ENCODE measurements around the gene TAS2R4. TPM values are rescaled to one million over a fixed set of nuclear protein-coding genes. Genes with fewer than 3 reads are reported as not detected.
"Not testable (repeated sequence)": the region's sequence is repeated elsewhere in the genome, so short reads cannot be mapped to it uniquely, and the experiment has no call there.

The TAS2R4 gene
- total and polyA plus RNA-seq, 8 donors: 0.31 to 0.94 (median 0.75) TPM

- no peaks in the 10 kb centered on the region for H3K4me1 ChIP-seq
- 72 to 80% methylated on average over 2 of the region's 2 CpGs for WGBS, 2 donors
- intact Hi-C loops (cut with DNase I): no loop called here
These were observed 16.1 kb downstream of the TAS2R4 start for GRCh38 chr7:141792526-141792925.

GRCh38 chr7:141820067-141820466 lies 43.6 kb downstream of the TAS2R4 start:
- Histone ChIP-seq H3K36me3 (no peaks in the 10 kb centered on the region), H3K27ac (no peak overlapping the region), H3K9me3 (peaks cover 0 to 9% (median 0%) of the 10 kb centered on the region in 4 donors), H3K4me1 (no peaks in the 10 kb centered on the region), H3K27me3 (no peaks in the 10 kb centered on the region), H3K4me3 (no peak overlapping the region)
- FAIRE-seq: no peak
- TF ChIP-seq CTCF (IDR thresholded peaks at IDR 0.05): no peak
- intact Hi-C loops (cut with DNase I): no loop called here
- no peak for ATAC-seq
- no peak for DNase-seq
- 82 to 89% methylated on average over 1 of the region's 1 CpG for WGBS, 2 donors

More at GRCh38 chr7:141792526-141792925, 16.1 kb downstream of the TAS2R4 start:
- DNase-seq (no peak), ATAC-seq (peak in 1 of 4 donors; percentile 22), FAIRE-seq (no peak)
- TF ChIP-seq CTCF (IDR thresholded peaks at IDR 0.05): no peak
- H3K4me3 ChIP-seq: no peak overlapping the region
- H3K27ac ChIP-seq: no peak overlapping the region
- H3K27me3 ChIP-seq: no peaks in the 10 kb centered on the region
- H3K9me3 ChIP-seq: no peaks in the 10 kb centered on the region
- H3K36me3 ChIP-seq: no peaks in the 10 kb centered on the region

GRCh38 chr7:141822432-141822831 lies 46.0 kb downstream of the TAS2R4 start:
- ATAC-seq; H3K4me1 ChIP-seq; intact Hi-C loops (cut with DNase I); H3K4me3 ChIP-seq; H3K9me3 ChIP-seq; FAIRE-seq; H3K27me3 ChIP-seq; DNase-seq; H3K27ac ChIP-seq; H3K36me3 ChIP-seq: not testable (repeated sequence)

Other genes with a start within 250 kb of the TAS2R4 start
- 10 to 100 TPM in 3 of 6 donors, 1 to 10 TPM in 3; 7.0 to 13.6 (median 10.2) TPM for gene AGK, start 225.3 kb upstream of the TAS2R4 start, total RNA-seq
- gene AGK, start 225.3 kb upstream of the TAS2R4 start, polyA plus RNA-seq: 10 to 100 TPM in 1 of 2 donors, 1 to 10 TPM in 1; 5.6 to 10.8 TPM
- 10 to 100 TPM; 15.0 to 24.3 (median 18.4) TPM for gene DENND11, start 74.5 kb upstream of the TAS2R4 start, total RNA-seq
- gene DENND11, start 74.5 kb upstream of the TAS2R4 start, polyA plus RNA-seq: 10 to 100 TPM in 1 of 2 donors, 1 to 10 TPM in 1; 5.1 to 10.9 TPM
- under 1 TPM in 2 of 6 donors, not detected in 4; 0.12 to 0.19 TPM for gene WEE2, start 68.3 kb upstream of the TAS2R4 start, total RNA-seq
- gene WEE2, start 68.3 kb upstream of the TAS2R4 start, polyA plus RNA-seq: under 1 TPM in 1 of 2 donors, not detected in 1; 0.02 TPM
- 10 to 100 TPM; 28.5 to 52.3 (median 39.7) TPM for gene SSBP1, start 38.3 kb upstream of the TAS2R4 start, total RNA-seq
- gene SSBP1, start 38.3 kb upstream of the TAS2R4 start, polyA plus RNA-seq: 10 to 100 TPM; 67.7 to 88.8 TPM
- gene TAS2R3, start 12.6 kb upstream of the TAS2R4 start, total RNA-seq: 1 to 10 TPM in 4 of 6 donors, under 1 TPM in 2; 0.41 to 1.3 (median 1.2) TPM
- gene TAS2R3, start 12.6 kb upstream of the TAS2R4 start, polyA plus RNA-seq: under 1 TPM; 0.16 to 0.42 TPM
- under 1 TPM; 0.22 to 0.74 (median 0.48) TPM for gene TAS2R5, start 13.5 kb downstream of the TAS2R4 start, total RNA-seq
- gene TAS2R5, start 13.5 kb downstream of the TAS2R4 start, polyA plus RNA-seq: under 1 TPM; 0.65 to 0.87 TPM
- not detected for gene PRSS37, start 64.8 kb downstream of the TAS2R4 start, total RNA-seq
- not detected for gene PRSS37, start 64.8 kb downstream of the TAS2R4 start, polyA plus RNA-seq
- not detected for gene OR9A4, start 139.7 kb downstream of the TAS2R4 start, total RNA-seq
- gene OR9A4, start 139.7 kb downstream of the TAS2R4 start, polyA plus RNA-seq: not detected
- gene CLEC5A, start 170.3 kb downstream of the TAS2R4 start, total RNA-seq: 1 to 10 TPM in 4 of 6 donors, under 1 TPM in 2; 0.14 to 5.3 (median 1.3) TPM
- gene CLEC5A, start 170.3 kb downstream of the TAS2R4 start, polyA plus RNA-seq: under 1 TPM; 0.30 to 0.61 TPM
- gene TAS2R38, start 197.1 kb downstream of the TAS2R4 start, total RNA-seq: not detected
- gene TAS2R38, start 197.1 kb downstream of the TAS2R4 start, polyA plus RNA-seq: not detected
- gene MGAM, start 219.2 kb downstream of the TAS2R4 start, total RNA-seq: 1 to 10 TPM in 1 of 6 donors, under 1 TPM in 5; 0.14 to 1.2 (median 0.47) TPM
- gene MGAM, start 219.2 kb downstream of the TAS2R4 start, polyA plus RNA-seq: under 1 TPM; 0.04 to 0.12 TPM